Fibroblast of lung (primary cell): ENCODE results near the gene ISYNA1. TPM values are rescaled to one million over a fixed set of nuclear protein-coding genes. Genes with fewer than 3 reads are reported as not detected.

Source experiments
- DNase-seq, 2 donors: peaks; one replicate each; pipeline versions ENCODE4 v3.0.0 to v3.0.0-alpha.2; 2010; ENCODE audit warnings: low read depth in 2 of 2
- H2AFZ ChIP-seq: 2 replicates; pipeline ENCODE4 v1.5.1; 2012; ENCODE audit warnings: low read length, control low read depth, inconsistent platforms
- H3K27ac ChIP-seq: 2 replicates; pipeline ENCODE4 v1.5.1; 2011; ENCODE audit warnings: low read length, control low read depth; ENCODE audit not compliant: insufficient read depth
- H3K27me3 ChIP-seq: 2 replicates; pipeline ENCODE4 v1.5.1; 2011; ENCODE audit warnings: mild to moderate bottlenecking, low read length; ENCODE audit not compliant: control insufficient read depth, insufficient read depth
- H3K36me3 ChIP-seq: 2 replicates; pipeline ENCODE4 v1.5.1; 2011; ENCODE audit warnings: low read length; ENCODE audit not compliant: control insufficient read depth, insufficient read depth
- H3K4me1 ChIP-seq: 2 replicates; pipeline ENCODE4 v1.5.1; 2011; ENCODE audit warnings: low read length; ENCODE audit not compliant: control insufficient read depth, insufficient read depth; ENCODE audit errors: extremely low read depth
- H3K4me2 ChIP-seq: 2 replicates; pipeline ENCODE4 v1.5.1; 2011; ENCODE audit warnings: low read length, control low read depth; ENCODE audit not compliant: insufficient read depth; ENCODE audit errors: extremely low read depth
- H3K4me3 ChIP-seq, 4 experiments: fragments of 200-600 bp in 1 of 4; sonication (generic) in 1 of 4; replicated peaks in 1 of 4; 2 replicates each; pipeline ENCODE4 v1.5.1; 2011 to 2016; ENCODE audit warnings: low read length in 4 of 4, low read depth in 3 of 4, mild to moderate bottlenecking in 3 of 4, control low read depth in 2 of 4, inconsistent platforms in 1 of 4, mixed read lengths in 1 of 4; ENCODE audit not compliant: insufficient read depth in 1 of 4; ENCODE audit errors: control extremely low read depth in 1 of 4
- H3K79me2 ChIP-seq: 2 replicates; pipeline ENCODE4 v1.5.1; 2012; ENCODE audit warnings: mild to moderate bottlenecking, low read length, inconsistent platforms; ENCODE audit not compliant: control insufficient read depth, insufficient read depth
- H3K9ac ChIP-seq: 2 replicates; pipeline ENCODE4 v1.5.1; 2011; ENCODE audit warnings: mild to moderate bottlenecking, low read length, control low read depth; ENCODE audit not compliant: insufficient read depth
- H3K9me3 ChIP-seq: 2 replicates; pipeline ENCODE4 v1.5.1; 2012; ENCODE audit warnings: low read depth, low read length; ENCODE audit not compliant: control insufficient read depth, insufficient read depth
- H4K20me1 ChIP-seq: 2 replicates; pipeline ENCODE4 v1.5.1; 2011; ENCODE audit warnings: low read length; ENCODE audit not compliant: control insufficient read depth, insufficient read depth; ENCODE audit errors: extremely low read depth
- CTCF ChIP-seq, 2 donors: IDR thresholded peaks in 1 of 2; conservative IDR thresholded peaks in 1 of 2; 1 replicate in 1 of 2; 2 replicates in 1 of 2; pipeline ENCODE4 v1.5.1; 2011 to 2012; ENCODE audit warnings: low read length in 2 of 2, control low read depth in 1 of 2, inconsistent platforms in 1 of 2, low read depth in 1 of 2, mild to moderate bottlenecking in 1 of 2
- EZH2 ChIP-seq: IDR thresholded peaks from 2 replicates; pipeline ENCODE4 v1.5.1; 2012; ENCODE audit warnings: low read length, control low read depth, mild to moderate bottlenecking; ENCODE audit errors: missing control alignments
- polyA plus RNA-seq, 2 donors: library from polyadenylated mRNA; depleted of rRNA in 1 of 2; stranded (reverse) in 1 of 2; unstranded in 1 of 2; fragments of >200 nt; gene quantifications; 2 replicates each; pipeline ENCODE4 v1.2.1, GENCODE V29; 2011 to 2012; ENCODE audit warnings: missing spikeins in 1 of 2
- total RNA-seq: library from RNA; depleted of rRNA; stranded (reverse); fragments of >200 nt; gene quantifications from 2 replicates; pipeline ENCODE4 v1.2.1, GENCODE V29; 2014

Gene ISYNA1
- total and polyA plus RNA-seq, 2 donors (not counting 1 experiment from before 2014, with no cell fraction given): 10.3 to 25.6 TPM

- H3K4me1 ChIP-seq: peaks cover 2% of the 10 kb centered on the region
- no peaks in the 10 kb centered on the region for H3K27me3 ChIP-seq
- H3K79me2 ChIP-seq: no peaks in the 10 kb centered on the region
- H3K27ac ChIP-seq: no peak overlapping the region
- no peak overlapping the region for H3K4me2 ChIP-seq
- H3K9ac ChIP-seq: no peak overlapping the region
- no peak for TF ChIP-seq EZH2
- no peak for TF ChIP-seq CTCF (conservative IDR thresholded peaks at IDR 0.05 in 1 of 2, IDR thresholded peaks at IDR 0.05 in 1 of 2; ENCODE audit: low read depth in 1 of 2, low read length in 2 of 2)
- H3K4me3 ChIP-seq: no peak overlapping the region
- peaks cover 22% of the 10 kb centered on the region for H3K36me3 ChIP-seq
- H2AFZ ChIP-seq: no peak overlapping the region
- H3K9me3 ChIP-seq: no peaks in the 10 kb centered on the region
- no peak for DNase-seq
- no peaks in the 10 kb centered on the region for H4K20me1 ChIP-seq
Observed at GRCh38 chr19:18444513-18444912, 6.6 kb upstream of the ISYNA1 start.

- H3K27ac ChIP-seq: no peak overlapping the region
- H3K79me2 ChIP-seq: no peaks in the 10 kb centered on the region
- no peak overlapping the region for H3K9ac ChIP-seq
- H3K4me3 ChIP-seq: no peak overlapping the region
- no peak overlapping the region for H2AFZ ChIP-seq
- H3K27me3 ChIP-seq: no peaks in the 10 kb centered on the region
- H4K20me1 ChIP-seq: no peaks in the 10 kb centered on the region
- H3K9me3 ChIP-seq: no peaks in the 10 kb centered on the region
- peaks cover 5% of the 10 kb centered on the region for H3K4me1 ChIP-seq
- no peak overlapping the region for H3K4me2 ChIP-seq
- DNase-seq: no peak
- H3K36me3 ChIP-seq: peaks cover 21% of the 10 kb centered on the region
- TF ChIP-seq CTCF (conservative IDR thresholded peaks at IDR 0.05 in 1 of 2, IDR thresholded peaks at IDR 0.05 in 1 of 2; ENCODE audit: low read depth in 1 of 2, low read length in 2 of 2) (no peak), EZH2 (no peak)
Observed at GRCh38 chr19:18443831-18444230, 5.9 kb upstream of the ISYNA1 start.

- Histone ChIP-seq H3K4me3 (no peak overlapping the region), H3K9ac (no peak overlapping the region), H3K27me3 (no peaks in the 10 kb centered on the region), H3K79me2 (no peaks in the 10 kb centered on the region), H3K27ac (no peak overlapping the region), H3K9me3 (no peaks in the 10 kb centered on the region), H3K4me2 (no peak overlapping the region), H2AFZ (no peak overlapping the region), H4K20me1 (no peaks in the 10 kb centered on the region), H3K36me3 (peaks cover 21% of the 10 kb centered on the region), H3K4me1 (peaks cover 5% of the 10 kb centered on the region)
- no peak for TF ChIP-seq CTCF (conservative IDR thresholded peaks at IDR 0.05 in 1 of 2, IDR thresholded peaks at IDR 0.05 in 1 of 2; ENCODE audit: low read depth in 1 of 2, low read length in 2 of 2)
- no peak for TF ChIP-seq EZH2
- no peak for DNase-seq
Observed at GRCh38 chr19:18443406-18443805, 5.5 kb upstream of the ISYNA1 start.
